K562 (cell line): ENCODE data around the gene VPS37D. TPM values are rescaled to one million over a fixed set of nuclear protein-coding genes. Genes with fewer than 3 reads are reported as not detected.
A peak's percentile ranks its signal among the peaks of the same experiment; 100 is the strongest.

ENCODE experiments used
- ARID4B ChIP-seq: sonication (generic); formaldehyde crosslinking; IDR thresholded peaks from 2 replicates; pipeline ENCODE4 v1.8.0; 2022; ENCODE audit warnings: mild to moderate bottlenecking, missing genetic modification reagents
- CBFB ChIP-seq: sonication (generic); formaldehyde crosslinking; IDR thresholded peaks from 2 replicates; pipeline ENCODE4 v1.4.0; 2020; ENCODE audit warnings: mild to moderate bottlenecking, missing genetic modification reagents
- FOXK2 ChIP-seq, 2 experiments: fragments of 450-650 bp; IDR thresholded peaks in 1 of 2; conservative IDR thresholded peaks in 1 of 2; 2 replicates each; pipeline ENCODE4 v1.6.1; 2016; ENCODE audit warnings: low read depth in 2 of 2, mild to moderate bottlenecking in 1 of 2
- GABPB1 ChIP-seq: sonication (generic); formaldehyde crosslinking; IDR thresholded peaks from 2 replicates; pipeline ENCODE4 v1.8.0; 2022; ENCODE audit warnings: mild to moderate bottlenecking, missing genetic modification reagents
- ID3 ChIP-seq, 2 experiments: fragments of 250-450 bp in 1 of 2; fragments of 450-650 bp in 1 of 2; sonication (Bioruptor Pico) in 1 of 2; IDR thresholded peaks; 2 replicates each; pipeline versions ENCODE4 v1.6.1 to v1.8.0; 2016 to 2021; ENCODE audit warnings: mild to moderate bottlenecking in 2 of 2, moderate library complexity in 2 of 2, missing compliant biosample characterization in 1 of 2, missing genetic modification characterization in 1 of 2
- KDM5B ChIP-seq: fragments of 200-600 bp; sonication (generic); IDR thresholded peaks from 2 replicates; pipeline ENCODE4 v1.6.1; 2012; ENCODE audit warnings: low read depth, mild to moderate bottlenecking, moderate library complexity, low read length, control low read depth, inconsistent platforms; ENCODE audit not compliant: insufficient replicate concordance
- MAX ChIP-seq: sonication (generic); formaldehyde crosslinking; IDR thresholded peaks from 2 replicates; pipeline ENCODE4 v1.9.0; 2022; ENCODE audit warnings: mild to moderate bottlenecking, missing genetic modification reagents
- MEIS2 ChIP-seq: fragments of 450-650 bp; IDR thresholded peaks from 2 replicates; pipeline ENCODE4 v1.6.1; 2014; ENCODE audit warnings: mild to moderate bottlenecking; ENCODE audit not compliant: partially characterized antibody
- NBN ChIP-seq: fragments of 450-650 bp; IDR thresholded peaks from 2 replicates; pipeline ENCODE4 v1.6.1; 2016; ENCODE audit warnings: low read depth, mild to moderate bottlenecking
- POLR2AphosphoS5 ChIP-seq: IDR thresholded peaks from 2 replicates; pipeline ENCODE4 v1.6.1; 2011; ENCODE audit warnings: mild to moderate bottlenecking, low read depth, low read length, moderate library complexity; ENCODE audit not compliant: control insufficient read depth, insufficient read depth
- RBBP5 ChIP-seq: fragments of 200-600 bp; sonication (generic); IDR thresholded peaks from 2 replicates; pipeline ENCODE4 v1.6.1; 2012; ENCODE audit warnings: borderline replicate concordance, mild to moderate bottlenecking, low read length, control low read depth, inconsistent platforms; ENCODE audit not compliant: insufficient read depth, poor library complexity, severe bottlenecking
- SMAD4 ChIP-seq: fragments of 250-450 bp; sonication (Bioruptor Pico); conservative IDR thresholded peaks from 2 replicates; pipeline ENCODE4 v1.8.0; 2021; ENCODE audit warnings: inconsistent platforms, mild to moderate bottlenecking, moderate library complexity
- TAF7 ChIP-seq: fragments of 450-650 bp; IDR thresholded peaks from 2 replicates; pipeline ENCODE4 v1.6.1; 2016; ENCODE audit warnings: missing genetic modification characterization, missing compliant biosample characterization
- TEAD1 ChIP-seq, 2 experiments: fragments of 450-650 bp in 1 of 2; sonication (generic) in 1 of 2; formaldehyde crosslinking; IDR thresholded peaks; 2 replicates each; pipeline versions ENCODE4 v1.4.0 to v1.8.0; 2020 to 2022; ENCODE audit warnings: mild to moderate bottlenecking in 2 of 2, missing genetic modification reagents in 1 of 2
- ZC3H11A ChIP-seq: IDR thresholded peaks from 2 replicates; pipeline ENCODE4 v1.6.1; 2012; ENCODE audit warnings: low read depth, low read length, improper control_type of control experiment
- ZC3H4 ChIP-seq: sonication (generic); formaldehyde crosslinking; IDR thresholded peaks from 2 replicates; pipeline ENCODE4 v1.9.0; 2021; ENCODE audit warnings: missing genetic modification reagents, borderline replicate concordance
- ZNF431 ChIP-seq: sonication (generic); formaldehyde crosslinking; IDR thresholded peaks from 2 replicates; pipeline ENCODE4 v1.8.0; 2022; ENCODE audit warnings: mild to moderate bottlenecking, missing genetic modification reagents
- ZNF449 ChIP-seq: fragments of 250-450 bp; sonication (Bioruptor Pico); IDR thresholded peaks from 2 replicates; pipeline ENCODE4 v1.8.0; 2022; ENCODE audit warnings: moderate library complexity, mild to moderate bottlenecking, inconsistent platforms
- polyA plus RNA-seq, 8 experiments: library from polyadenylated mRNA; depleted of rRNA in 4 of 8; stranded (reverse) in 5 of 8; unstranded in 3 of 8; fragments of >200 nt; fragmentation: Nextera tagmentation in 2 of 8; fragmentation: Illumina TruSeq in 1 of 8; extraction: Ambion mirVana in 2 of 8; extraction: Trizol in 1 of 8; gene quantifications; 2 replicates each; pipeline versions ENCODE4 v1.2.1 to v1.2.3, GENCODE V29; 2011 to 2014; ENCODE audit warnings: inconsistent platforms in 1 of 8, missing spikeins in 1 of 8
- total RNA-seq, 7 experiments: library from RNA; depleted of rRNA in 6 of 7; stranded (reverse); fragments of >200 nt in 6 of 7; fragmentation: Illumina TruSeq in 2 of 7; extraction: Trizol in 2 of 7; gene quantifications; 2 replicates each; pipeline versions ENCODE4 v1.2.1 to v1.2.3, GENCODE V29; 2011 to 2021; ENCODE audit warnings: low replicate concordance in 1 of 7

The VPS37D gene
- total and polyA plus RNA-seq, 9 of the 15 experiments (the other 6 are each of a cell fraction or from before 2014, with no cell fraction given), result 0.25 to 2.3 (median 1.0) TPM; not detected in 3

GRCh38 chr7:73683788-73684693, 16.4 kb downstream of the VPS37D start (continued):
- TF ChIP-seq ID3 (CRISPR knock-in tag; IDR thresholded peaks at IDR 0.05), result no peak
- TF ChIP-seq ID3 (tag; IDR thresholded peaks at IDR 0.05), result 0 out of 2 replicates have a peak, but pooled peaks have one; percentile 46
- peak; percentile 81 for TF ChIP-seq MEIS2
- no peak for TF ChIP-seq MAX
- 0 out of 2 replicates have a peak, but pooled peaks have one; percentile 8 for TF ChIP-seq NBN
- TF ChIP-seq GABPB1 (CRISPR knock-in tag), result 0 out of 2 replicates have a peak, but pooled peaks have one; percentile 2
- TF ChIP-seq POLR2AphosphoS5, result no peak
- TF ChIP-seq SMAD4 (CRISPR knock-in tag), result 0 out of 2 replicates have a peak, but pooled peaks have one; percentile 6
- 0 out of 2 replicates have a peak, but pooled peaks have one; percentile 9 for TF ChIP-seq ZNF431 (CRISPR knock-in tag)
- TF ChIP-seq ZC3H11A, result no peak
- peak in 1 of 2 experiments; percentile 84; a peak in 2 of 4 replicates for TF ChIP-seq TEAD1 (CRISPR knock-in tag; IDR thresholded peaks at IDR 0.05)
- TF ChIP-seq KDM5B, result no peak
- no peak for TF ChIP-seq ZNF449 (CRISPR knock-in tag)
- TF ChIP-seq ZC3H4 (CRISPR knock-in tag), result no peak
- TF ChIP-seq FOXK2 (conservative IDR thresholded peaks at IDR 0.05 in 1 of 2, IDR thresholded peaks at IDR 0.05 in 1 of 2; ENCODE audit: low read depth in 2 of 2), result 0 out of 4 replicates have a peak, but pooled peaks of 1 of the 2 experiments have one; percentile 13
- 0 out of 2 replicates have a peak, but pooled peaks have one; percentile 9 for TF ChIP-seq CBFB (CRISPR knock-in tag)
- peak; percentile 62; the same call in 1 of the 2 replicates for TF ChIP-seq ARID4B (CRISPR knock-in tag)
- 0 out of 2 replicates have a peak, but pooled peaks have one; percentile 59 for TF ChIP-seq TAF7
- TF ChIP-seq RBBP5, result no peak
